Panc1 (cell line): ENCODE results near the gene ULK3. TPM values are rescaled to one million over a fixed set of nuclear protein-coding genes. Genes with fewer than 3 reads are reported as not detected.

Source experiments
- ATAC-seq: fragments of 200-7000 bp; cut with Tn5 transposase; 2 replicates; pipeline ENCODE4 v1.9.1; 2020; ENCODE audit warnings: mild to moderate bottlenecking, moderate library complexity
- BruUV-seq: library from RNA; stranded (reverse); fragments of 400-500 nt; replicated peaks from 2 replicates; lab custom pipeline; 2021; lab: Mats Ljungman, UMichigan
- CTCF ChIA-PET: fragments of 300-600 bp; sonication (Branson Sonifier 250); formaldehyde crosslinking; loops from one replicate; lab custom pipeline; 2022; ENCODE audit warnings: antibody characterized with exemption; lab: Charles Lee
- POLR2A ChIA-PET: fragments of 300-600 bp; sonication (Branson Sonifier 250); formaldehyde crosslinking; loops from one replicate; lab custom pipeline; 2022; ENCODE audit warnings: antibody characterized with exemption; lab: Charles Lee
- DNase-seq: peaks from one replicate; pipeline ENCODE4 v3.0.0-alpha.2; 2010; ENCODE audit warnings: low read depth, low spot score
- H3K27ac ChIP-seq: 2 replicates; pipeline ENCODE4 v1.5.1; 2011; ENCODE audit warnings: mild to moderate bottlenecking, low read length, inconsistent platforms
- H3K27me3 ChIP-seq: fragments of 200-500 bp; sonication (Bioruptor generic); 2 replicates; pipeline ENCODE4 v1.6.0; 2014; ENCODE audit warnings: low read length, inconsistent platforms; ENCODE audit not compliant: control insufficient read depth, insufficient read depth
- H3K36me3 ChIP-seq: fragments of 200-500 bp; sonication (Bioruptor generic); 2 replicates; pipeline ENCODE4 v1.5.1; 2014; ENCODE audit warnings: inconsistent platforms, mild to moderate bottlenecking, low read length, moderate library complexity; ENCODE audit not compliant: control insufficient read depth, insufficient read depth
- H3K4me1 ChIP-seq: 2 replicates; pipeline ENCODE4 v1.5.1; 2011; ENCODE audit warnings: inconsistent platforms, mild to moderate bottlenecking, low read length, moderate library complexity; ENCODE audit not compliant: control insufficient read depth, insufficient read depth
- H3K4me3 ChIP-seq, 2 experiments: 2 replicates each; pipeline ENCODE4 v1.5.1; 2011 to 2012; ENCODE audit warnings: low read depth in 2 of 2, low read length in 2 of 2, mild to moderate bottlenecking in 2 of 2, inconsistent platforms in 1 of 2, moderate library complexity in 1 of 2
- H3K9me3 ChIP-seq: fragments of 200-500 bp; sonication (Bioruptor generic); 2 replicates; pipeline ENCODE4 v1.5.1; 2014; ENCODE audit warnings: low read depth, mild to moderate bottlenecking, inconsistent platforms, low read length, moderate library complexity; ENCODE audit not compliant: control insufficient read depth, insufficient read depth
- POLR2AphosphoS5 ChIP-seq: IDR thresholded peaks from 2 replicates; pipeline ENCODE4 v1.6.1; 2012; ENCODE audit warnings: mild to moderate bottlenecking, low read depth, low read length, moderate library complexity
- SIN3A ChIP-seq: IDR thresholded peaks from 2 replicates; pipeline ENCODE4 v1.6.1; 2012; ENCODE audit warnings: low read depth, mild to moderate bottlenecking, low read length, moderate library complexity, borderline replicate concordance; ENCODE audit not compliant: insufficient read depth
- TCF7L2 ChIP-seq: IDR thresholded peaks from 2 replicates; pipeline ENCODE4 v1.6.1; 2011; ENCODE audit warnings: mild to moderate bottlenecking, low read depth, low read length, inconsistent platforms
- in situ Hi-C: cut with HindIII; loops from 2 replicates; pipeline ENCODE4 v1.10.0; 2016; ENCODE audit warnings: low sequenced_read_pairs, low pct_unique_long_range_greater_than_20kb
- intact Hi-C: fragments of 100-400 bp; cut with micrococcal nuclease; formaldehyde crosslinking; loops from one replicate; pipeline ENCODE4 v1.10.0; 2022; ENCODE audit not compliant: unreplicated experiment
- total RNA-seq: library from RNA; stranded (reverse); gene quantifications from one replicate; pipeline ENCODE4 v1.2.1, GENCODE V29; 2021; ENCODE audit not compliant: unreplicated experiment
- TF ChIP-seq, protein P1 (sequence below): fragments of 450-650 bp; IDR thresholded peaks from 2 replicates; pipeline ENCODE4 v1.5.1; 2017; ENCODE audit warnings: mild to moderate bottlenecking
- TF ChIP-seq, protein P2 (sequence below), 2 experiments: IDR thresholded peaks; 2 replicates each; pipeline ENCODE4 v1.6.1; 2011 to 2012; ENCODE audit warnings: low read depth in 2 of 2, control low read depth in 1 of 2, low read length in 1 of 2, mild to moderate bottlenecking in 1 of 2, moderate library complexity in 1 of 2; ENCODE audit not compliant: insufficient read depth in 1 of 2

ULK3 gene
- total RNA-seq, 1 experiment from 2014 or later = 73.3 TPM

DNA sequence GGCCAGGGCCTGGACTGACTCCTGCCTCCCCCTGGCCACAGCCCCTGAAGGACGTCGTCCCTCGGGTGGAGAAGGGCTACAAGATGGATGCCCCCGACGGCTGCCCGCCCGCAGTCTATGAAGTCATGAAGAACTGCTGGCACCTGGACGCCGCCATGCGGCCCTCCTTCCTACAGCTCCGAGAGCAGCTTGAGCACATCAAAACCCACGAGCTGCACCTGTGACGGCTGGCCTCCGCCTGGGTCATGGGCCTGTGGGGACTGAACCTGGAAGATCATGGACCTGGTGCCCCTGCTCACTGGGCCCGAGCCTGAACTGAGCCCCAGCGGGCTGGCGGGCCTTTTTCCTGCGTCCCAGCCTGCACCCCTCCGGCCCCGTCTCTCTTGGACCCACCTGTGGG lies 40.7 kb downstream of the ULK3 start:
- Histone ChIP-seq H3K27me3 (no peaks in the 10 kb centered on the region), H3K4me1 (peaks cover 7% of the 10 kb centered on the region; the same call in 1 of the 2 replicates), H3K36me3 (peaks cover 2% of the 10 kb centered on the region; the same call in 1 of the 2 replicates), H3K9me3 (no peaks in the 10 kb centered on the region), H3K27ac (no peak overlapping the region), H3K4me3 (no peak overlapping the region)
- DNase-seq (no peak), ATAC-seq (no peak)
- POLR2A ChIA-PET = no interaction called here
- intact Hi-C loops (no loop called here), in situ Hi-C loops (no loop called here)
- CTCF ChIA-PET = no interaction called here
- BruUV-seq = TSS peak; percentile 77
- TF ChIP-seq TCF7L2 (no peak), POLR2AphosphoS5 (no peak), SIN3A (no peak)
- TF ChIP-seq, protein P1, sequence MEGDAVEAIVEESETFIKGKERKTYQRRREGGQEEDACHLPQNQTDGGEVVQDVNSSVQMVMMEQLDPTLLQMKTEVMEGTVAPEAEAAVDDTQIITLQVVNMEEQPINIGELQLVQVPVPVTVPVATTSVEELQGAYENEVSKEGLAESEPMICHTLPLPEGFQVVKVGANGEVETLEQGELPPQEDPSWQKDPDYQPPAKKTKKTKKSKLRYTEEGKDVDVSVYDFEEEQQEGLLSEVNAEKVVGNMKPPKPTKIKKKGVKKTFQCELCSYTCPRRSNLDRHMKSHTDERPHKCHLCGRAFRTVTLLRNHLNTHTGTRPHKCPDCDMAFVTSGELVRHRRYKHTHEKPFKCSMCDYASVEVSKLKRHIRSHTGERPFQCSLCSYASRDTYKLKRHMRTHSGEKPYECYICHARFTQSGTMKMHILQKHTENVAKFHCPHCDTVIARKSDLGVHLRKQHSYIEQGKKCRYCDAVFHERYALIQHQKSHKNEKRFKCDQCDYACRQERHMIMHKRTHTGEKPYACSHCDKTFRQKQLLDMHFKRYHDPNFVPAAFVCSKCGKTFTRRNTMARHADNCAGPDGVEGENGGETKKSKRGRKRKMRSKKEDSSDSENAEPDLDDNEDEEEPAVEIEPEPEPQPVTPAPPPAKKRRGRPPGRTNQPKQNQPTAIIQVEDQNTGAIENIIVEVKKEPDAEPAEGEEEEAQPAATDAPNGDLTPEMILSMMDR = no peak
- TF ChIP-seq, protein P2, sequence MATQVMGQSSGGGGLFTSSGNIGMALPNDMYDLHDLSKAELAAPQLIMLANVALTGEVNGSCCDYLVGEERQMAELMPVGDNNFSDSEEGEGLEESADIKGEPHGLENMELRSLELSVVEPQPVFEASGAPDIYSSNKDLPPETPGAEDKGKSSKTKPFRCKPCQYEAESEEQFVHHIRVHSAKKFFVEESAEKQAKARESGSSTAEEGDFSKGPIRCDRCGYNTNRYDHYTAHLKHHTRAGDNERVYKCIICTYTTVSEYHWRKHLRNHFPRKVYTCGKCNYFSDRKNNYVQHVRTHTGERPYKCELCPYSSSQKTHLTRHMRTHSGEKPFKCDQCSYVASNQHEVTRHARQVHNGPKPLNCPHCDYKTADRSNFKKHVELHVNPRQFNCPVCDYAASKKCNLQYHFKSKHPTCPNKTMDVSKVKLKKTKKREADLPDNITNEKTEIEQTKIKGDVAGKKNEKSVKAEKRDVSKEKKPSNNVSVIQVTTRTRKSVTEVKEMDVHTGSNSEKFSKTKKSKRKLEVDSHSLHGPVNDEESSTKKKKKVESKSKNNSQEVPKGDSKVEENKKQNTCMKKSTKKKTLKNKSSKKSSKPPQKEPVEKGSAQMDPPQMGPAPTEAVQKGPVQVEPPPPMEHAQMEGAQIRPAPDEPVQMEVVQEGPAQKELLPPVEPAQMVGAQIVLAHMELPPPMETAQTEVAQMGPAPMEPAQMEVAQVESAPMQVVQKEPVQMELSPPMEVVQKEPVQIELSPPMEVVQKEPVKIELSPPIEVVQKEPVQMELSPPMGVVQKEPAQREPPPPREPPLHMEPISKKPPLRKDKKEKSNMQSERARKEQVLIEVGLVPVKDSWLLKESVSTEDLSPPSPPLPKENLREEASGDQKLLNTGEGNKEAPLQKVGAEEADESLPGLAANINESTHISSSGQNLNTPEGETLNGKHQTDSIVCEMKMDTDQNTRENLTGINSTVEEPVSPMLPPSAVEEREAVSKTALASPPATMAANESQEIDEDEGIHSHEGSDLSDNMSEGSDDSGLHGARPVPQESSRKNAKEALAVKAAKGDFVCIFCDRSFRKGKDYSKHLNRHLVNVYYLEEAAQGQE (IDR thresholded peaks at IDR 0.05; ENCODE audit: insufficient read depth in 1 of 2, low read depth in 2 of 2, low read length in 1 of 2) = no peak

DNA sequence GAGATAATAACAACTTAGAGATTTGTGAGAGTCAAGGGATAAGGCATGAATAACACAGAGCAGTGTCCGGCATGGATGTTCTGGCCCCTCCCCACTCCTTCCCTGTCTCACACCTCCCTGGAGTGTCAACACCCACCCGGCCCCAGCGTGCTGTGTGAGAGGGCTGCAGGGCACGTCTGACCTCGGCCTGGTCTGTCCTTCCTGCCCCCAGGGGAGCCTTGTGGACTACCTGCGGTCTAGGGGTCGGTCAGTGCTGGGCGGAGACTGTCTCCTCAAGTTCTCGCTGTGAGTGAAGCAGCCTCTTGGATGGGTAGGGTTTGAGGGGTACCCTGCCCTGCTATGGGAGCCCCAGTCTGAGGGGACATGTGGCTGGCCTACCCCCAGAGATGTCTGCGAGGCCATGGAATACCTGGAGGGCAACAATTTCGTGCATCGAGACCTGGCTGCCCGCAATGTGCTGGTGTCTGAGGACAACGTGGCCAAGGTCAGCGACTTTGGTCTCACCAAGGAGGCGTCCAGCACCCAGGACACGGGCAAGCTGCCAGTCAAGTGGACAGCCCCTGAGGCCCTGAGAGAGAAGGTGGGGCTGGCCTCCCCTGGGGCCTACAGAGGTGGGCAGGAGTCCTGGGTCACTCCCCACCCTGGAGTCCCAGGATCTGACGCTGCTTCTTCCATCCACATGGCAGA lies 41.5 kb downstream of the ULK3 start:
- H3K27me3 ChIP-seq = no peaks in the 10 kb centered on the region
- peaks cover 2% of the 10 kb centered on the region; the same call in 1 of the 2 replicates for H3K36me3 ChIP-seq
- no peaks in the 10 kb centered on the region for H3K9me3 ChIP-seq
- peaks cover 7% of the 10 kb centered on the region; the same call in 1 of the 2 replicates for H3K4me1 ChIP-seq
- DNase-seq (no peak), ATAC-seq (no peak)
- no TSS peak for BruUV-seq
- ChIA-PET POLR2A (interaction anchor here (0.5 kb wide), 1 partner anchor 94 kb away, joined by 6 read pairs; no protein-coding TSS in a partner anchor), CTCF (no interaction called here)
- in situ Hi-C loops = no loop called here
- TF ChIP-seq POLR2AphosphoS5 = no peak
- no peak for TF ChIP-seq SIN3A
- TF ChIP-seq, protein P2 (IDR thresholded peaks at IDR 0.05; ENCODE audit: insufficient read depth in 1 of 2, low read depth in 2 of 2, low read length in 1 of 2) = no peak
- no peak for TF ChIP-seq TCF7L2
- TF ChIP-seq, protein P1 = no peak
- no peak overlapping the region for H3K4me3 ChIP-seq
- intact Hi-C loops = loop anchor here (2.0 kb wide), 1 partner anchor 31 kb away; no protein-coding TSS in a partner anchor
- H3K27ac ChIP-seq = no peak overlapping the region
